ENCODE results near the gene MAPK7. TPM values are rescaled to one million over a fixed set of nuclear protein-coding genes. Genes with fewer than 3 reads are reported as not detected.
A peak's percentile ranks its signal among the peaks of the same experiment; 100 is the strongest.

MAPK7 gene
- total RNA-seq = 27.2 TPM
- long read RNA-seq, full-length matches to known transcripts = 12 of 13 reads
- long read RNA-seq, partial matches to known transcripts = 1 of 13 reads
- long read RNA-seq, other reads (novel, unspliced or antisense) = 0 of 13 reads

- DNase-seq (ENCODE audit: low spot score) = peak; percentile 89
Measured at GRCh38 chr17:19378416-19379360, at the start of gene MAPK7. Gene MAPK7 (plus strand): TSS chr17:19378498. CDS start chr17:19378901, 403 bp downstream.

GRCh38 chr17:19329136-19329535, 49.2 kb upstream of the MAPK7 start:
- no peak for DNase-seq (ENCODE audit: low spot score)

GRCh38 chr17:19329839-19330238, 48.5 kb upstream of the MAPK7 start:
- DNase-seq (ENCODE audit: low spot score) = no peak

GRCh38 chr17:19330271-19330670, 48.0 kb upstream of the MAPK7 start:
- DNase-seq (ENCODE audit: low spot score) = no peak

- DNase-seq (ENCODE audit: low spot score) = peak; percentile 26
Measured at GRCh38 chr17:19331134-19331533, 47.2 kb upstream of the MAPK7 start.

GRCh38 chr17:19331543-19332245, 46.6 kb upstream of the MAPK7 start:
- DNase-seq (ENCODE audit: low spot score) = peak; percentile 84

- peak; percentile 45 for DNase-seq (ENCODE audit: low spot score)
Measured at GRCh38 chr17:19332371-19333131, 45.7 kb upstream of the MAPK7 start.

- no peak for DNase-seq (ENCODE audit: low spot score)
Measured at GRCh38 chr17:19333132-19333440, 45.2 kb upstream of the MAPK7 start.

GRCh38 chr17:19333736-19334290, 44.5 kb upstream of the MAPK7 start:
- peak; percentile 84 for DNase-seq (ENCODE audit: low spot score)

GRCh38 chr17:19334331-19334730, 44.0 kb upstream of the MAPK7 start:
- peak; percentile 68 for DNase-seq (ENCODE audit: low spot score)

- DNase-seq (ENCODE audit: low spot score) = peak; percentile 80
Measured at GRCh38 chr17:19335951-19336631, 42.2 kb upstream of the MAPK7 start.

- no peak for DNase-seq (ENCODE audit: low spot score)
Measured at GRCh38 chr17:19336938-19337711, 41.2 kb upstream of the MAPK7 start.

GRCh38 chr17:19337712-19338023, 40.6 kb upstream of the MAPK7 start:
- no peak for DNase-seq (ENCODE audit: low spot score)

GRCh38 chr17:19338031-19338990, 40.0 kb upstream of the MAPK7 start:
- no peak for DNase-seq (ENCODE audit: low spot score)

GRCh38 chr17:19339341-19339815, 38.9 kb upstream of the MAPK7 start:
- DNase-seq (ENCODE audit: low spot score) = no peak

GRCh38 chr17:19341211-19341631, 37.1 kb upstream of the MAPK7 start:
- DNase-seq (ENCODE audit: low spot score) = no peak

GRCh38 chr17:19341641-19342610, 36.4 kb upstream of the MAPK7 start:
- DNase-seq (ENCODE audit: low spot score) = no peak
